ENCODE results near the gene SSPN. TPM values are rescaled to one million over a fixed set of nuclear protein-coding genes. Genes with fewer than 3 reads are reported as not detected.
"Not testable (repeated sequence)": the region's sequence is repeated elsewhere in the genome, so short reads cannot be mapped to it uniquely, and the experiment has no call there.

The SSPN gene
- polyA plus RNA-seq, 4 donors: 0.67 to 4.7 (median 1.7) TPM

- H3K4me3 ChIP-seq (ENCODE audit: low read depth in 1 of 3, low read length in 3 of 3): peak overlapping the region in 2 of 3 donors; percentile 12 to 31
- no peaks in the 10 kb centered on the region for H3K9me3 ChIP-seq (ENCODE audit: control insufficient read depth in 2 of 2, insufficient read depth in 1 of 2, low read depth in 1 of 2, low read length in 1 of 2)
- peaks cover 0 to 13% (median 1%) of the 10 kb centered on the region in 3 donors for H3K27me3 ChIP-seq (ENCODE audit: control insufficient read depth in 3 of 3, insufficient read depth in 3 of 3, low read length in 3 of 3)
- WGBS, 3 donors: 5 to 8% (median 6%) methylated on average over 43 to 44 of the region's 44 CpGs
- H3K36me3 ChIP-seq (ENCODE audit: control insufficient read depth in 3 of 3, insufficient read depth in 2 of 3, low read depth in 1 of 3, low read length in 3 of 3): peaks cover 0 to 2% (median 0%) of the 10 kb centered on the region in 3 donors
- FAIRE-seq (no peak), DNase-seq (peak; percentile 49 to 61)
- no peak overlapping the region for H3K27ac ChIP-seq (ENCODE audit: low read depth in 1 of 3, low read length in 2 of 3)
- H3K4me1 ChIP-seq (ENCODE audit: control insufficient read depth in 3 of 3, insufficient read depth in 2 of 3, low read depth in 1 of 3, low read length in 2 of 3): peaks cover 0 to 3% (median 0%) of the 10 kb centered on the region in 3 donors
These were observed 31.4 kb downstream of the SSPN start for GRCh38 chr12:26226629-26227360.

DNA sequence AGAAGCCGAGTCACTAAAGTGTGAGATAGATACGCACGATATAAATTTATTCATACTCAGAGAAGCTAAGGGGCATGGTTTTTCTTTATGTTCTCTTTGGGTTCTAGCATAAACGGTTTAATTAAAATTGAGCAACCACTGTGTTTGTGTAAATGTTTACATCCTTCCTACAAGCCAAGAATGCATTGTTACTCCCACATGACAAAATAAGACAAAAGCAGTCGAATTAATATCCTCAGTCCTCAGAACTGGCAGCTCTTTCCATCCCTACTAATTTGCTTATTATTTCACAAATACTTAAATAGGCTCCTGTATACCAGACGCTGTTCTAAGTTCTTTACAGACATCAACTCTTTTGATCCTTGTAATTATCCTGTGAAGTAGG lies 32.0 kb downstream of the SSPN start:
- FAIRE-seq: no peak
- 45 to 56% (median 52%) methylated on average over 6 of the region's 6 CpGs for WGBS, 3 donors
- H3K4me1 ChIP-seq (ENCODE audit: control insufficient read depth in 3 of 3, insufficient read depth in 2 of 3, low read depth in 1 of 3, low read length in 2 of 3): peaks cover 0 to 3% (median 0%) of the 10 kb centered on the region in 3 donors
- no peak overlapping the region for H3K27ac ChIP-seq (ENCODE audit: low read depth in 1 of 3, low read length in 2 of 3)
- no peak overlapping the region for H3K4me3 ChIP-seq (ENCODE audit: low read depth in 1 of 3, low read length in 3 of 3)
- H3K9me3 ChIP-seq (ENCODE audit: control insufficient read depth in 2 of 2, insufficient read depth in 1 of 2, low read depth in 1 of 2, low read length in 1 of 2): no peaks in the 10 kb centered on the region
- H3K27me3 ChIP-seq (ENCODE audit: control insufficient read depth in 3 of 3, insufficient read depth in 3 of 3, low read length in 3 of 3): peaks cover 0 to 13% (median 1%) of the 10 kb centered on the region in 3 donors
- DNase-seq: no peak
- peaks cover 0 to 2% (median 0%) of the 10 kb centered on the region in 3 donors for H3K36me3 ChIP-seq (ENCODE audit: control insufficient read depth in 3 of 3, insufficient read depth in 2 of 3, low read depth in 1 of 3, low read length in 3 of 3)

GRCh38 chr12:26229910-26230309 lies 34.5 kb downstream of the SSPN start:
- peaks cover 0 to 3% (median 0%) of the 10 kb centered on the region in 3 donors for H3K4me1 ChIP-seq (ENCODE audit: control insufficient read depth in 3 of 3, insufficient read depth in 2 of 3, low read depth in 1 of 3, low read length in 2 of 3)
- no peak overlapping the region for H3K27ac ChIP-seq (ENCODE audit: low read depth in 1 of 3, low read length in 2 of 3)
- peaks cover 0 to 13% (median 1%) of the 10 kb centered on the region in 3 donors for H3K27me3 ChIP-seq (ENCODE audit: control insufficient read depth in 3 of 3, insufficient read depth in 3 of 3, low read length in 3 of 3)
- peaks cover 0 to 2% (median 0%) of the 10 kb centered on the region in 3 donors for H3K36me3 ChIP-seq (ENCODE audit: control insufficient read depth in 3 of 3, insufficient read depth in 2 of 3, low read depth in 1 of 3, low read length in 3 of 3)
- WGBS, 3 donors: 91 to 93% (median 91%) methylated on average over 4 of the region's 4 CpGs
- no peaks in the 10 kb centered on the region for H3K9me3 ChIP-seq (ENCODE audit: control insufficient read depth in 2 of 2, insufficient read depth in 1 of 2, low read depth in 1 of 2, low read length in 1 of 2)
- DNase-seq (no peak), FAIRE-seq (no peak)
- H3K4me3 ChIP-seq (ENCODE audit: low read depth in 1 of 3, low read length in 3 of 3): no peak overlapping the region

DNA sequence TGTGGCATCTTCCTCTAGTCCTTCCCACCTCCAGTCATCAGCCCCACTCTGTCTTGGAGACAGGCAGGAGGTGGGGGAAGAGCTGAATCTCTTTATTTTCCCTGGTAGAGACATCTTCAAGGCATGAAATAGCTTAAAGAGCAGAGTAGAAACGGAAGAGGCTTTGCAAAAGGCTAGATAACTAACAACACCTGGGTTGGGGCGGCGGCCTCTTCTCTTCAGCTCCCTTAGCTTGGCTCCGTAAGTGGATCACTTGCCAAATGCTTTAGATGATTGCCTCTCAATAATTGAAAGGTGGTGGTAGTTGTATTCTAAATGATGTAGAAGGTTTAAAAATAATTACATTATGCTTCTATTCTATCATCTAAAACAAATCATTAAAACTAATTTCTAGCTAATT lies 36.1 kb downstream of the SSPN start:
- H3K27ac ChIP-seq (ENCODE audit: low read depth in 1 of 3, low read length in 2 of 3): no peak overlapping the region
- no peaks in the 10 kb centered on the region for H3K9me3 ChIP-seq (ENCODE audit: control insufficient read depth in 2 of 2, insufficient read depth in 1 of 2, low read depth in 1 of 2, low read length in 1 of 2)
- peaks cover 0 to 7% (median 1%) of the 10 kb centered on the region in 3 donors for H3K27me3 ChIP-seq (ENCODE audit: control insufficient read depth in 3 of 3, insufficient read depth in 3 of 3, low read length in 3 of 3)
- peaks cover 0 to 2% (median 0%) of the 10 kb centered on the region in 3 donors for H3K36me3 ChIP-seq (ENCODE audit: control insufficient read depth in 3 of 3, insufficient read depth in 2 of 3, low read depth in 1 of 3, low read length in 3 of 3)
- no peak for DNase-seq
- 70 to 80% (median 71%) methylated on average over 4 of the region's 4 CpGs for WGBS, 3 donors
- H3K4me1 ChIP-seq (ENCODE audit: control insufficient read depth in 3 of 3, insufficient read depth in 2 of 3, low read depth in 1 of 3, low read length in 2 of 3): peaks cover 0 to under 1% (median 0%) of the 10 kb centered on the region in 3 donors
- no peak for FAIRE-seq
- H3K4me3 ChIP-seq (ENCODE audit: low read depth in 1 of 3, low read length in 3 of 3): no peak overlapping the region

DNA sequence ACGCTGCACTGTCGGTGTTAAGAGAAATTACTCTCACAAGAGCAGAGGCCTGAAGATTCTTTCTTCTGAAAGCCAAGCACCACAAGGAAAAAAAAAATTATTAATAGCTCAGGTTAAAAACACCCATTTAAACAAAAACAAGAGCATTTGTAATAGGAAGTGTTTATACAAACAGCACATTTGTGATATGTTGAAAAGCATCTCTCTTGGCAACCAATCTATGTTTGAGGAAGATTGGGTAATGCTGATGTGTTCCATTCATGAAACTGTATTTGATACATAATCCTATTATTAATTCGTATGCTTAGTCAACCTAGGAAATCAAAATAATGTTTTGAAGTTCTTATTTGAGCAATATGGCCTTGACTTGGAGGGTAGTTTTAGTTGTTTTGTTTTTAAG lies 36.5 kb downstream of the SSPN start:
- FAIRE-seq (no peak), DNase-seq (no peak)
- WGBS, 3 donors: 86 to 92% (median 91%) methylated on average over 3 of the region's 3 CpGs
- peaks cover 0 to 2% (median 0%) of the 10 kb centered on the region in 3 donors for H3K36me3 ChIP-seq (ENCODE audit: control insufficient read depth in 3 of 3, insufficient read depth in 2 of 3, low read depth in 1 of 3, low read length in 3 of 3)
- H3K27ac ChIP-seq (ENCODE audit: low read depth in 1 of 3, low read length in 2 of 3): no peak overlapping the region
- no peak overlapping the region for H3K4me3 ChIP-seq (ENCODE audit: low read depth in 1 of 3, low read length in 3 of 3)
- no peaks in the 10 kb centered on the region for H3K4me1 ChIP-seq (ENCODE audit: control insufficient read depth in 3 of 3, insufficient read depth in 2 of 3, low read depth in 1 of 3, low read length in 2 of 3)
- peaks cover 0 to 3% (median 1%) of the 10 kb centered on the region in 3 donors for H3K27me3 ChIP-seq (ENCODE audit: control insufficient read depth in 3 of 3, insufficient read depth in 3 of 3, low read length in 3 of 3)
- H3K9me3 ChIP-seq (ENCODE audit: control insufficient read depth in 2 of 2, insufficient read depth in 1 of 2, low read depth in 1 of 2, low read length in 1 of 2): no peaks in the 10 kb centered on the region

DNA sequence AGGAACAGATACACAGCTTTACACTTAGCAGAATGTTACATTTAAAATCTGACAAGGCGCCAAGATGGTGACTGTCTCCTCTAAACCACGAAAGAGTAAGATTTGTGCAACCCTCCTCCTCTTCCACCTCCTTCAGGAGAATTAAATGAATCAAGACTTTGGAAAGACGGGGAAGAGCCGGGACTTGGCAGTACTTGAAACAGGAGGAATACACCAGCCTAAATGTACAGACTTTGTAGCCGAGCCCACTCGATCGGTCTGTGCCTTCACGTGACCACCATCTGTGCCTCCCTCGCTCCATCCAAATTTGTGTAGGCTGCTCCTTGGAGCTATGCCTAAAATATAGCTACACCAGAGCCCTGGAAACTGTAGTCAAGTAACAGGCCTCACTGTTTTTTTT lies 38.3 kb downstream of the SSPN start:
- no peak for FAIRE-seq
- no peaks in the 10 kb centered on the region for H3K9me3 ChIP-seq (ENCODE audit: control insufficient read depth in 2 of 2, insufficient read depth in 1 of 2, low read depth in 1 of 2, low read length in 1 of 2)
- peaks cover 0 to 2% (median 0%) of the 10 kb centered on the region in 3 donors for H3K36me3 ChIP-seq (ENCODE audit: control insufficient read depth in 3 of 3, insufficient read depth in 2 of 3, low read depth in 1 of 3, low read length in 3 of 3)
- no peak overlapping the region for H3K4me3 ChIP-seq (ENCODE audit: low read depth in 1 of 3, low read length in 3 of 3)
- H3K27me3 ChIP-seq (ENCODE audit: control insufficient read depth in 3 of 3, insufficient read depth in 3 of 3, low read length in 3 of 3): no peaks in the 10 kb centered on the region
- 87 to 96% (median 94%) methylated on average over 9 of the region's 9 CpGs for WGBS, 3 donors
- H3K27ac ChIP-seq (ENCODE audit: low read depth in 1 of 3, low read length in 2 of 3): no peak overlapping the region
- H3K4me1 ChIP-seq (ENCODE audit: control insufficient read depth in 3 of 3, insufficient read depth in 2 of 3, low read depth in 1 of 3, low read length in 2 of 3): no peaks in the 10 kb centered on the region
- DNase-seq: no peak

- H3K4me1 ChIP-seq (ENCODE audit: control insufficient read depth in 3 of 3, insufficient read depth in 2 of 3, low read depth in 1 of 3, low read length in 2 of 3): peaks cover 0 to 11% (median 2%) of the 10 kb centered on the region in 3 donors
- H3K27me3 ChIP-seq (ENCODE audit: control insufficient read depth in 3 of 3, insufficient read depth in 3 of 3, low read length in 3 of 3); DNase-seq; H3K27ac ChIP-seq (ENCODE audit: low read depth in 1 of 3, low read length in 2 of 3); H3K4me3 ChIP-seq (ENCODE audit: low read depth in 1 of 3, low read length in 3 of 3); FAIRE-seq; H3K9me3 ChIP-seq (ENCODE audit: control insufficient read depth in 2 of 2, insufficient read depth in 1 of 2, low read depth in 1 of 2, low read length in 1 of 2); H3K36me3 ChIP-seq (ENCODE audit: control insufficient read depth in 3 of 3, insufficient read depth in 2 of 3, low read depth in 1 of 3, low read length in 3 of 3): not testable (repeated sequence)
- 95 to 100% (median 96%) methylated on average over 2 of the region's 2 CpGs for WGBS, 3 donors
These were observed 40.1 kb downstream of the SSPN start for GRCh38 chr12:26235465-26235864.

DNA sequence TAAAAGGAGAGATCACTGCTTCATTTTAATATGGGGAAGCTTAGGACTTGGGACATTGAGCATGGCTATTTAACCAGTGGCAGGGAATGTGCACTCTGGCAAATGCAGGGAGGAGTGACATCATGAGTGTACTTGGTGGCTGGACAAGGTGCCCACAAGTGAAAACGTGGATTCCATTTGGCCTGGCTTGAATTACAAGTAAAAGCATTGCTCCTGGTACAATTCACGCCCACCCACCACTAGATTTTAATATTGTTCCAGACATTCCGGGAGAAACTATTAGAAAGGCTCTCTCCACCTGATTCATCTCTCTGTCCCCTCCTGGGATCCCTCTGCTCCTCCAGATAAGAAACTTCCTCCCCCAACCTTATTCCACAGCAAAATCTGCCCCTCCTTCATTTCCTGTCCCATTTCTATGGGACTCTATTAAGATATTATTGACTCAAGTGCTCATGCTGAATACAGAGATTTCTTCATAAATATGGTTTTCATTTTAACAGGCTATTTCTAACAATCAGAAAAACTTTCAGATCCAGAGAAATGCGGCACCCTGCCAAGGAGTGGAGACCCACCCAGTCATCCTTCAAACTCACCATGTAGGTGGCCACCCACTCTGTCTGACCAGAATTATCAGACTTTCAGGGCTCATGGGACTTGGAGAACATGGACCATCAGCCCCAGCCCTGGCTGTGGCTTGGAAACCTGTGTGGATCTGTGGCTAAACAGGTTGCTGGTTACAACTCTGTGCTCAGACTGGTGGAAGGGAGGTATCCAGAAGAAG lies 43.2 kb downstream of the SSPN start:
- 76 to 87% (median 83%) methylated on average over 4 of the region's 4 CpGs for WGBS, 3 donors
- DNase-seq (no peak), FAIRE-seq (no peak)
- Histone ChIP-seq H3K4me1 (ENCODE audit: control insufficient read depth in 3 of 3, insufficient read depth in 2 of 3, low read depth in 1 of 3, low read length in 2 of 3) (peaks cover 0 to 24% (median 2%) of the 10 kb centered on the region in 3 donors), H3K4me3 (ENCODE audit: low read depth in 1 of 3, low read length in 3 of 3) (no peak overlapping the region), H3K27me3 (ENCODE audit: control insufficient read depth in 3 of 3, insufficient read depth in 3 of 3, low read length in 3 of 3) (no peaks in the 10 kb centered on the region), H3K36me3 (ENCODE audit: control insufficient read depth in 3 of 3, insufficient read depth in 2 of 3, low read depth in 1 of 3, low read length in 3 of 3) (no peaks in the 10 kb centered on the region), H3K27ac (ENCODE audit: low read depth in 1 of 3, low read length in 2 of 3) (no peak overlapping the region), H3K9me3 (ENCODE audit: control insufficient read depth in 2 of 2, insufficient read depth in 1 of 2, low read depth in 1 of 2, low read length in 1 of 2) (no peaks in the 10 kb centered on the region)
